ENCODE data around the gene MRPL34. TPM values are rescaled to one million over a fixed set of nuclear protein-coding genes. Genes with fewer than 3 reads are reported as not detected.

The MRPL34 gene
- total and polyA plus RNA-seq, 7 donors = 105 to 558 (median 217) TPM

GRCh38 chr19:17328517-17329365 lies 23.1 kb downstream of the MRPL34 start:
- Histone ChIP-seq H3K27ac (no peak overlapping the region), H3K9me3 (no peaks in the 10 kb centered on the region), H3K36me3 (ENCODE audit: insufficient read depth in 1 of 2, low read depth in 1 of 2) (peaks cover 0 to 50% of the 10 kb centered on the region in 2 donors), H3K27me3 (ENCODE audit: insufficient read depth in 3 of 3, low read length in 2 of 3) (no peaks in the 10 kb centered on the region), H3K4me3 (peak overlapping the region; percentile 16), H3K4me1 (peaks cover 2% of the 10 kb centered on the region)
- 62 to 67% (median 64%) methylated on average over 63 to 94 of the region's 94 CpGs for WGBS, 3 donors
- DNase-seq (no peak), ATAC-seq (no peak)
- intact Hi-C loops (cut with DNase I) = no loop called here
- no peak for TF ChIP-seq CTCF (IDR thresholded peaks at IDR 0.05)

GRCh38 chr19:17329366-17330261 lies 23.9 kb downstream of the MRPL34 start:
- WGBS, 3 donors = 78 to 80% (median 80%) methylated on average over 38 to 51 of the region's 51 CpGs
- no peaks in the 10 kb centered on the region for H3K27me3 ChIP-seq (ENCODE audit: insufficient read depth in 3 of 3, low read length in 2 of 3)
- ATAC-seq (no peak), DNase-seq (no peak)
- no peaks in the 10 kb centered on the region for H3K9me3 ChIP-seq
- intact Hi-C loops (cut with DNase I) = no loop called here
- TF ChIP-seq CTCF (IDR thresholded peaks at IDR 0.05) = no peak
- peaks cover 5% of the 10 kb centered on the region for H3K4me1 ChIP-seq
- no peak overlapping the region for H3K4me3 ChIP-seq
- H3K27ac ChIP-seq = no peak overlapping the region
- H3K36me3 ChIP-seq (ENCODE audit: insufficient read depth in 1 of 2, low read depth in 1 of 2) = peaks cover 0 to 48% of the 10 kb centered on the region in 2 donors

- Histone ChIP-seq H3K36me3 (ENCODE audit: insufficient read depth in 1 of 2, low read depth in 1 of 2) (peaks cover 0 to 42% of the 10 kb centered on the region in 2 donors), H3K9me3 (no peaks in the 10 kb centered on the region), H3K4me3 (no peak overlapping the region), H3K27me3 (ENCODE audit: insufficient read depth in 3 of 3, low read length in 2 of 3) (no peaks in the 10 kb centered on the region), H3K4me1 (peaks cover 10% of the 10 kb centered on the region), H3K27ac (no peak overlapping the region)
- intact Hi-C loops (cut with DNase I) = no loop called here
- TF ChIP-seq CTCF (IDR thresholded peaks at IDR 0.05) = no peak
- DNase-seq = no peak
- WGBS, 3 donors = 91 to 94% (median 92%) methylated on average over 24 of the region's 24 CpGs
- ATAC-seq = no peak
Measured at GRCh38 chr19:17330262-17331044, 24.8 kb downstream of the MRPL34 start.

- ATAC-seq = no peak
- H3K36me3 ChIP-seq (ENCODE audit: insufficient read depth in 1 of 2, low read depth in 1 of 2) = peaks cover 0 to 42% of the 10 kb centered on the region in 2 donors
- intact Hi-C loops (cut with DNase I) = no loop called here
- H3K9me3 ChIP-seq = no peaks in the 10 kb centered on the region
- no peak overlapping the region for H3K27ac ChIP-seq
- no peak overlapping the region for H3K4me3 ChIP-seq
- no peaks in the 10 kb centered on the region for H3K27me3 ChIP-seq (ENCODE audit: insufficient read depth in 3 of 3, low read length in 2 of 3)
- H3K4me1 ChIP-seq = peaks cover 16% of the 10 kb centered on the region
- TF ChIP-seq CTCF (IDR thresholded peaks at IDR 0.05) = no peak
- 77 to 82% (median 80%) methylated on average over 13 of the region's 13 CpGs for WGBS, 3 donors
- DNase-seq = no peak
Measured at GRCh38 chr19:17331045-17331558, 25.4 kb downstream of the MRPL34 start.
